H1 (cell line): ENCODE measurements around the gene SLC35A2. TPM values are rescaled to one million over a fixed set of nuclear protein-coding genes. Genes with fewer than 3 reads are reported as not detected.

Source experiments
- CTCF ChIA-PET: fragments of 300-600 bp; sonication (Branson Sonifier 250); formaldehyde crosslinking; loops from one replicate; lab custom pipeline; 2021; ENCODE audit not compliant: partially characterized antibody; lab: Charles Lee
- POLR2A ChIA-PET: fragments of 300-600 bp; sonication (Branson Sonifier 250); formaldehyde crosslinking; loops from one replicate; lab custom pipeline; 2021; ENCODE audit warnings: inconsistent platforms; ENCODE audit not compliant: partially characterized antibody; lab: Charles Lee
- DNase-seq, 2 experiments: peaks; one replicate each; pipeline versions ENCODE4 v3.0.0 to v3.0.0-alpha.2; 2010 to 2022; ENCODE audit warnings: low spot score in 2 of 2, low read depth in 1 of 2, mixed read lengths in 1 of 2
- FAIRE-seq: peaks from 2 replicates; lab custom pipeline; 2011; peaks lifted over from hg19 to GRCh38; lab: Jason Lieb, UNC
- H2AFZ ChIP-seq: 2 replicates; pipeline ENCODE4 v1.8.1; 2012; ENCODE audit warnings: low read length, inconsistent platforms
- H2AK5ac ChIP-seq: 2 replicates; pipeline ENCODE4 v1.6.1; 2013; ENCODE audit warnings: low read depth, low read length
- H2BK120ac ChIP-seq: replicated peaks from 2 replicates; pipeline ENCODE3; 2013; ENCODE audit warnings: low read depth, low read length, inconsistent platforms
- H2BK12ac ChIP-seq: 2 replicates; pipeline ENCODE4 v1.6.1; 2013; ENCODE audit warnings: low read depth, low read length
- H2BK15ac ChIP-seq: 2 replicates; pipeline ENCODE4 v1.6.1; 2013; ENCODE audit warnings: low read length
- H2BK20ac ChIP-seq: 2 replicates; pipeline ENCODE4 v1.6.1; 2013; ENCODE audit warnings: low read length
- H2BK5ac ChIP-seq: 2 replicates; pipeline ENCODE4 v1.6.1; 2013; ENCODE audit warnings: low read depth, low read length
- H3K14ac ChIP-seq: 2 replicates; pipeline ENCODE4 v1.6.1; 2013; ENCODE audit warnings: inconsistent platforms; ENCODE audit not compliant: insufficient read length
- H3K18ac ChIP-seq: 2 replicates; pipeline ENCODE4 v1.6.1; 2013; ENCODE audit warnings: low read length; ENCODE audit errors: extremely low read depth
- H3K23ac ChIP-seq: 2 replicates; pipeline ENCODE4 v1.6.1; 2013; ENCODE audit warnings: inconsistent platforms; ENCODE audit not compliant: insufficient read length
- H3K23me2 ChIP-seq: 2 replicates; pipeline ENCODE4 v1.6.1; 2013; ENCODE audit warnings: low read depth, low read length
- H3K27ac ChIP-seq: 2 replicates; pipeline ENCODE4 v1.6.1; 2011; ENCODE audit warnings: low read depth, low read length, inconsistent platforms
- H3K27me3 ChIP-seq, 4 experiments: replicated peaks in 1 of 4; 1 replicate in 1 of 4; 2 replicates in 3 of 4; pipeline versions ENCODE4 v1.6.1 to v1.8.1; 2011 to 2013; ENCODE audit warnings: low read length in 3 of 4, mild to moderate bottlenecking in 3 of 4, inconsistent platforms in 2 of 4, mixed read lengths in 2 of 4, moderate library complexity in 1 of 4; ENCODE audit not compliant: control insufficient read depth in 3 of 4, insufficient read depth in 3 of 4; ENCODE audit errors: extremely low read depth in 1 of 4
- H3K36me3 ChIP-seq, 4 experiments: 2 replicates each; pipeline versions ENCODE4 v1.6.1 to v1.8.1; 2011 to 2013; ENCODE audit warnings: mild to moderate bottlenecking in 4 of 4, low read length in 3 of 4, moderate library complexity in 2 of 4, control low read depth in 1 of 4, inconsistent platforms in 1 of 4; ENCODE audit not compliant: insufficient read depth in 4 of 4, control insufficient read depth in 2 of 4
- H3K4ac ChIP-seq: replicated peaks from 2 replicates; pipeline ENCODE3; 2013; ENCODE audit warnings: low read length, low read depth, mixed read lengths, inconsistent platforms; ENCODE audit not compliant: insufficient read length
- H3K4me1 ChIP-seq, 4 experiments: replicated peaks in 1 of 4; 1 replicate in 1 of 4; 2 replicates in 3 of 4; pipeline versions ENCODE4 v1.6.1 to v1.8.1; 2011 to 2013; ENCODE audit warnings: low read length in 3 of 4, inconsistent platforms in 2 of 4, mixed read lengths in 1 of 4; ENCODE audit not compliant: insufficient read depth in 4 of 4, control insufficient read depth in 3 of 4
- H3K4me2 ChIP-seq, 2 experiments: 2 replicates each; pipeline versions ENCODE4 v1.6.1 to v1.8.1; 2011 to 2013; ENCODE audit warnings: low read depth in 2 of 2, low read length in 2 of 2, control low read depth in 1 of 2, inconsistent platforms in 1 of 2, mild to moderate bottlenecking in 1 of 2; ENCODE audit not compliant: insufficient read depth in 1 of 2
- H3K4me3 ChIP-seq, 4 experiments: fragments of 200-600, 300-600 bp in 1 of 4; sonication (generic), shearing (Covaris generic), sonication (Bioruptor Twin) in 1 of 4; 2 replicates each; pipeline versions ENCODE4 v1.5.1 to v1.8.1; 2011 to 2016; ENCODE audit warnings: low read length in 4 of 4, low read depth in 3 of 4, control low read depth in 2 of 4, inconsistent platforms in 2 of 4, mild to moderate bottlenecking in 2 of 4, mixed read lengths in 1 of 4, moderate library complexity in 1 of 4; ENCODE audit not compliant: insufficient read depth in 2 of 4; ENCODE audit errors: extremely low read depth in 1 of 4
- H3K56ac ChIP-seq: replicated peaks from 2 replicates; pipeline ENCODE3; 2013; ENCODE audit warnings: low read depth, mild to moderate bottlenecking, mixed read lengths, low read length, inconsistent platforms; ENCODE audit not compliant: insufficient read length
- H3K79me1 ChIP-seq: 2 replicates; pipeline ENCODE4 v1.6.1; 2013; ENCODE audit warnings: low read depth, low read length, control low read depth
- H3K79me2 ChIP-seq, 2 experiments: 2 replicates each; pipeline versions ENCODE4 v1.6.1 to v1.8.1; 2012 to 2013; ENCODE audit warnings: low read length in 2 of 2, mild to moderate bottlenecking in 2 of 2, inconsistent platforms in 1 of 2; ENCODE audit not compliant: insufficient read depth in 2 of 2, control insufficient read depth in 1 of 2
- H3K9ac ChIP-seq, 4 experiments: replicated peaks in 1 of 4; 1 replicate in 1 of 4; 2 replicates in 3 of 4; pipeline versions ENCODE4 v1.6.1 to v1.8.1; 2011 to 2013; ENCODE audit warnings: low read depth in 3 of 4, low read length in 3 of 4, control low read depth in 2 of 4, mild to moderate bottlenecking in 2 of 4, moderate library complexity in 2 of 4, inconsistent platforms in 1 of 4; ENCODE audit errors: extremely low read depth in 1 of 4
- H3K9me3 ChIP-seq, 2 experiments: 2 replicates each; pipeline versions ENCODE4 v1.6.1 to v1.8.1; 2012 to 2013; ENCODE audit warnings: mild to moderate bottlenecking in 2 of 2, moderate library complexity in 2 of 2, control low read depth in 1 of 2, inconsistent platforms in 1 of 2, low read depth in 1 of 2, low read length in 1 of 2, mixed read lengths in 1 of 2; ENCODE audit not compliant: insufficient read depth in 2 of 2
- H4K20me1 ChIP-seq, 2 experiments: replicated peaks in 1 of 2; 2 replicates each; pipeline versions ENCODE3 to v1.8.1; 2011 to 2013; ENCODE audit warnings: inconsistent platforms in 2 of 2, low read length in 2 of 2, mild to moderate bottlenecking in 1 of 2; ENCODE audit not compliant: insufficient read depth in 2 of 2, control insufficient read depth in 1 of 2
- H4K5ac ChIP-seq: 2 replicates; pipeline ENCODE4 v1.6.1; 2013; ENCODE audit warnings: low read length, low read depth, mixed read lengths, inconsistent platforms; ENCODE audit not compliant: insufficient read length
- H4K8ac ChIP-seq: 2 replicates; pipeline ENCODE4 v1.8.0; 2013; ENCODE audit warnings: mild to moderate bottlenecking, moderate library complexity, low read length, inconsistent platforms; ENCODE audit not compliant: insufficient read depth; ENCODE audit errors: extremely low read depth
- H4K91ac ChIP-seq: replicated peaks from 2 replicates; pipeline ENCODE3; 2013; ENCODE audit warnings: low read length, mixed read lengths, inconsistent platforms; ENCODE audit not compliant: insufficient read length
- ASH2L ChIP-seq: fragments of 200-600, 300-600 bp; sonication (generic); IDR thresholded peaks from one replicate; pipeline ENCODE4 v1.7.1; 2017; ENCODE audit warnings: low read length
- ATF3 ChIP-seq: IDR thresholded peaks from 2 replicates; pipeline ENCODE4 v1.6.1; 2011; ENCODE audit warnings: low read depth, mild to moderate bottlenecking, low read length; ENCODE audit not compliant: insufficient read depth
- EP300 ChIP-seq, 2 experiments: IDR thresholded peaks; 1 replicate in 1 of 2; 2 replicates in 1 of 2; pipeline ENCODE4 v1.6.1; 2011 to 2012; ENCODE audit warnings: low read depth in 2 of 2, low read length in 2 of 2, mild to moderate bottlenecking in 2 of 2, borderline replicate concordance in 1 of 2, inconsistent platforms in 1 of 2, moderate library complexity in 1 of 2
- HDAC6 ChIP-seq: IDR thresholded peaks from one replicate; pipeline ENCODE4 v1.7.1; 2012; ENCODE audit warnings: low read depth, mild to moderate bottlenecking, inconsistent platforms, low read length, moderate library complexity
- MAFK ChIP-seq: IDR thresholded peaks from 2 replicates; pipeline ENCODE4 v1.6.1; 2012; ENCODE audit warnings: low read depth, mild to moderate bottlenecking, improper control_type of control experiment, low read length
- NANOG ChIP-seq: IDR thresholded peaks from 2 replicates; pipeline ENCODE4 v1.6.1; 2011; ENCODE audit warnings: low read length, low read depth, mild to moderate bottlenecking, inconsistent platforms; ENCODE audit not compliant: insufficient read depth, poor library complexity, severe bottlenecking
- POU5F1 ChIP-seq: IDR thresholded peaks from 2 replicates; pipeline ENCODE4 v1.6.1; 2011; ENCODE audit warnings: low read depth, mild to moderate bottlenecking, low read length, moderate library complexity
- SIN3A ChIP-seq, 2 experiments: IDR thresholded peaks in 1 of 2; conservative IDR thresholded peaks in 1 of 2; 2 replicates each; pipeline ENCODE4 v1.6.1; 2011 to 2012; ENCODE audit warnings: low read length in 2 of 2, improper control_type of control experiment in 1 of 2, low read depth in 1 of 2, mild to moderate bottlenecking in 1 of 2
- SIRT6 ChIP-seq: IDR thresholded peaks from one replicate; pipeline ENCODE4 v1.7.1; 2012; ENCODE audit warnings: low read length, inconsistent platforms
- TAF1 ChIP-seq: IDR thresholded peaks from 2 replicates; pipeline ENCODE4 v1.6.1; 2011; ENCODE audit warnings: mild to moderate bottlenecking, low read depth, low read length
- WGBS, 2 experiments: shearing (Covaris generic) in 1 of 2; methylation state at CpG; one replicate each; pipeline versions ENCODE4 v1.1.6 to v1.1.7; 2013 to 2015; ENCODE audit warnings: low lambda C conversion rate in 2 of 2, mixed read lengths in 2 of 2, inconsistent platforms in 1 of 2, low coverage in 1 of 2, missing lambda C conversion rate in 1 of 2; ENCODE audit not compliant: insufficient replicate concordance in 2 of 2, insufficient coverage in 1 of 2, insufficient read length in 1 of 2; ENCODE audit errors: extremely low coverage in 1 of 2, missing lambda C conversion rate in 1 of 2; 5-methylcytosine and 5-hydroxymethylcytosine counted together
- polyA plus RNA-seq, 7 experiments: library from polyadenylated mRNA; depleted of rRNA in 3 of 7; stranded (reverse) in 5 of 7; unstranded in 2 of 7; fragments of >200 nt in 5 of 7; fragments of 200-250 nt in 2 of 7; gene quantifications; 1 replicate in 5 of 7; 2 replicates in 1 of 7; 4 replicates in 1 of 7; pipeline versions ENCODE4 v1.2.1 to v1.2.3, GENCODE V29; 2011 to 2013; ENCODE audit warnings: missing spikeins in 2 of 7, mixed read lengths in 2 of 7
- total RNA-seq: library from RNA; stranded (reverse); fragmentation: NEBNext Ultra II Directional; extraction: Animal tissue kit (Norgen Biotek cat#: 25700); gene quantifications from 2 replicates; pipeline ENCODE4 v1.2.1, GENCODE V29; 2021

SLC35A2 gene
- total and polyA plus RNA-seq, 2 of the 8 experiments (the other 6 are each of a cell fraction or from before 2014, with no cell fraction given): 21.4 to 48.3 TPM

DNA sequence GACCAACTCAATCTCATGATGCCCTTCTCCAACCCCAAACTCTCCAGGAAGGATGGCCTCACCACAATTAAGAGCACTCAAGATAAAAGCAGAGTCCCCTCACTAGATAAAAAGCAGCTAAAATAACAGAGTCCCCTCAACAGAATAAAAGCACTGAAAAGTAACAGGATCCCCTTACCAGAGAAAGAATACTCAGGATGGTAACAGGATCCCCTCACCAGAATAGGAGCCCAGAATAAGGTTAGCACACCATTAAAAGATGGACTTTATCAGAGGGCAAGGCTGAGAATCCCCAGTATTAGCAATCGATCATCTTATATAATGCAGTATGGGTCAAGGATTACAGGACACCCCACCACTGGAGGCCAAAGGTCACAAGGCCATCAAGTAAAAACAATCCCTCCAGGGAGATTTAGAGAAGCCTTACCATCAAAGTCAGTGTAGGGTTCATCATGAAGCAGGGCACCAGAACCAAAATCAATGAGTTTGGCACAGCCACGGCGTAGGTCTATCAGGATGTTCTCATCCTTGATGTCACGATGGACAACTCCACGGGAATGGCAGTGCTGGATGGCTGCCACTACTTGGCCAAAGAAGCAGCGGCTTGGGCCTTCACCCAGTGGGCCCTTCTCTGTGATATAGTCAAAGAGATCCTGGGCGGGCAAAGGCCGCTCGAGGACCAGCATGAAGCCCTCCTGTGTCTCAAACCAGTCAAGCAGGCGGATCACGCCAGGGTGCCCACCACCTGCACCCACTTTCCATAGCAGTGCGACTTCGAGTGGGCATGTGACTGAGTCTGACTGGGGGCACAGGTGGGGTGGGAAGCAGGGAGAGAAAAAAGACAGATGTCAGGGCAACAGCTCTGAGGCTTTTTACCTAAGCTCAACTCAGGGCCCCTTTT is 3.4 kb upstream of the SLC35A2 start:
- H3K9me3 ChIP-seq: no peaks in the 10 kb centered on the region; a peak in 1 of 4 replicates
- no peak overlapping the region for H4K8ac ChIP-seq
- peaks cover 2 to 6% (median 4%) of the 10 kb centered on the region in 4 experiments for H3K4me1 ChIP-seq
- H4K20me1 ChIP-seq: peaks cover 14 to 24% of the 10 kb centered on the region in 2 experiments
- no peak overlapping the region for H2BK120ac ChIP-seq
- H3K56ac ChIP-seq: no peak overlapping the region
- H3K79me1 ChIP-seq: no peaks in the 10 kb centered on the region; the same call in 1 of the 2 replicates
- no peak for FAIRE-seq
- ChIA-PET POLR2A (interaction anchor here (0.7 to 30.9 kb wide), 7 partner anchors 11 to 125 kb away, joined by 3 to 572 read pairs (median 4); partner anchors contain the start of genes PQBP1 and TIMM17B), CTCF (interaction anchor here (1.5 to 2.2 kb wide), 3 partner anchors 22 to 31 kb away, joined by 6 to 13 read pairs (median 12); no protein-coding TSS in a partner anchor)
- H3K18ac ChIP-seq: no peak overlapping the region
- H3K9ac ChIP-seq: no peak overlapping the region
- H2BK20ac ChIP-seq: no peak overlapping the region
- no peak overlapping the region for H4K5ac ChIP-seq
- peaks cover 6% of the 10 kb centered on the region for H3K23me2 ChIP-seq
- peaks cover 11 to 35% (median 27%) of the 10 kb centered on the region in 4 experiments; a peak in 7 of 8 replicates for H3K36me3 ChIP-seq
- H2BK5ac ChIP-seq: no peak overlapping the region
- peak overlapping the region in 1 of 4 experiments; percentile 48; a peak in 1 of 8 replicates for H3K4me3 ChIP-seq
- no peak overlapping the region for H2AK5ac ChIP-seq
- no peak overlapping the region for H2BK12ac ChIP-seq
- no peak overlapping the region for H4K91ac ChIP-seq
- peak overlapping the region; percentile 11 to 71 for H3K4me2 ChIP-seq
- H3K14ac ChIP-seq: no peak overlapping the region
- no peak overlapping the region for H2AFZ ChIP-seq
- H3K27ac ChIP-seq: no peak overlapping the region
- no peak for DNase-seq
- 96% methylated on average over 11 of the region's 13 CpGs; no CpG with 5 or more reads in 1 of the 2 experiments for WGBS, 2 experiments
- no peak overlapping the region for H3K23ac ChIP-seq
- H3K79me2 ChIP-seq: peaks cover 13 to 58% of the 10 kb centered on the region in 2 experiments
- H2BK15ac ChIP-seq: no peak overlapping the region
- H3K27me3 ChIP-seq: no peaks in the 10 kb centered on the region
- no peak overlapping the region for H3K4ac ChIP-seq
- TF ChIP-seq POU5F1 (no peak), MAFK (no peak), ATF3 (no peak), HDAC6 (no peak), EP300 (IDR thresholded peaks at IDR 0.05; ENCODE audit: borderline replicate concordance in 1 of 2, low read depth in 2 of 2, low read length in 2 of 2) (no peak), ASH2L (no peak), SIRT6 (no peak), NANOG (no peak), SIN3A (conservative IDR thresholded peaks at IDR 0.05 in 1 of 2, IDR thresholded peaks at IDR 0.05 in 1 of 2; ENCODE audit: low read depth in 1 of 2, low read length in 2 of 2) (no peak), TAF1 (no peak)
